Liver (tissue), 9 donors: ENCODE measurements around the gene GCDH. TPM values are rescaled to one million over a fixed set of nuclear protein-coding genes. Genes with fewer than 3 reads are reported as not detected.

ENCODE experiments used
- DNase-seq: peaks from one replicate; pipeline ENCODE4 v3.0.0-alpha.2; 2017; ENCODE audit warnings: low spot score
- H3K27ac ChIP-seq, 2 donors: one replicate each; pipeline ENCODE4 v1.7.0; 2013; ENCODE audit warnings: inconsistent platforms in 2 of 2, low read length in 2 of 2, control low read depth in 1 of 2, low read depth in 1 of 2, mild to moderate bottlenecking in 1 of 2
- H3K27me3 ChIP-seq, 4 donors: one replicate each; pipeline versions ENCODE4 v1.6.1 to v1.7.0; 2013; ENCODE audit warnings: low read length in 3 of 4, inconsistent platforms in 1 of 4, mild to moderate bottlenecking in 1 of 4, moderate library complexity in 1 of 4; ENCODE audit not compliant: control insufficient read depth in 4 of 4, insufficient read depth in 4 of 4
- H3K36me3 ChIP-seq, 4 donors: one replicate each; pipeline versions ENCODE4 v1.6.1 to v1.7.0; 2013; ENCODE audit warnings: low read length in 3 of 4, mild to moderate bottlenecking in 3 of 4, low read depth in 1 of 4, moderate library complexity in 1 of 4; ENCODE audit not compliant: control insufficient read depth in 4 of 4, insufficient read depth in 3 of 4
- H3K4me1 ChIP-seq, 4 donors: one replicate each; pipeline versions ENCODE4 v1.6.1 to v1.7.0; 2013; ENCODE audit warnings: low read length in 3 of 4, mild to moderate bottlenecking in 3 of 4, moderate library complexity in 1 of 4; ENCODE audit not compliant: control insufficient read depth in 4 of 4, insufficient read depth in 4 of 4
- H3K4me3 ChIP-seq, 3 donors: one replicate each; pipeline versions ENCODE4 v1.6.1 to v1.7.0; 2013; ENCODE audit warnings: low read length in 3 of 3, control low read depth in 1 of 3, low read depth in 1 of 3, mild to moderate bottlenecking in 1 of 3
- H3K9ac ChIP-seq, 2 donors: one replicate each; pipeline ENCODE4 v1.7.0; 2013; ENCODE audit warnings: low read length in 2 of 2, mild to moderate bottlenecking in 2 of 2, moderate library complexity in 2 of 2, control low read depth in 1 of 2, low read depth in 1 of 2
- H3K9me3 ChIP-seq, 4 donors: one replicate each; pipeline versions ENCODE4 v1.6.1 to v1.7.0; 2013; ENCODE audit warnings: low read length in 3 of 4; ENCODE audit not compliant: control insufficient read depth in 4 of 4
- FOXA1 ChIP-seq: IDR thresholded peaks from 2 replicates; pipeline ENCODE4 v1.6.1; 2016; ENCODE audit warnings: antibody characterized with exemption
- HNF4A ChIP-seq, 2 donors: conservative IDR thresholded peaks; 2 replicates each; pipeline ENCODE4 v1.6.1; 2016; ENCODE audit warnings: antibody characterized with exemption in 2 of 2, mild to moderate bottlenecking in 2 of 2
- HNF4G ChIP-seq: IDR thresholded peaks from 2 replicates; pipeline ENCODE4 v1.6.1; 2016; ENCODE audit warnings: antibody characterized with exemption
- JUND ChIP-seq, 2 donors: IDR thresholded peaks; 2 replicates each; pipeline ENCODE4 v1.6.1; 2016; ENCODE audit warnings: antibody characterized with exemption in 2 of 2
- NR2F2 ChIP-seq: IDR thresholded peaks from 2 replicates; pipeline ENCODE4 v1.6.1; 2016; ENCODE audit warnings: antibody characterized with exemption
- RAD21 ChIP-seq, 2 donors: IDR thresholded peaks; 2 replicates each; pipeline ENCODE4 v1.6.1; 2016; ENCODE audit warnings: antibody characterized with exemption in 2 of 2, mild to moderate bottlenecking in 2 of 2
- RXRA ChIP-seq, 2 donors: IDR thresholded peaks; 2 replicates each; pipeline ENCODE4 v1.6.1; 2017 to 2018; ENCODE audit warnings: antibody characterized with exemption in 2 of 2, mild to moderate bottlenecking in 1 of 2
- SP1 ChIP-seq: IDR thresholded peaks from 2 replicates; pipeline ENCODE4 v1.6.1; 2018; ENCODE audit warnings: antibody characterized with exemption, mild to moderate bottlenecking
- TAF1 ChIP-seq: conservative IDR thresholded peaks from 2 replicates; pipeline ENCODE4 v1.6.1; 2016; ENCODE audit warnings: antibody characterized with exemption, mild to moderate bottlenecking
- YY1 ChIP-seq: IDR thresholded peaks from 2 replicates; pipeline ENCODE4 v1.6.1; 2016; ENCODE audit warnings: antibody characterized with exemption, mild to moderate bottlenecking
- WGBS: extraction: QIAGEN DNeasy Blood & Tissue Kit; methylation state at CpG from one replicate; pipeline ENCODE4 v1.1.7; 2013; 5-methylcytosine and 5-hydroxymethylcytosine counted together
- polyA plus RNA-seq, 2 donors: library from polyadenylated mRNA; stranded (reverse) in 1 of 2; unstranded in 1 of 2; fragments of 200-250 nt in 1 of 2; fragments of >200 nt in 1 of 2; fragmentation: Nextera tagmentation in 1 of 2; extraction: Ambion mirVana in 1 of 2; gene quantifications; one replicate each; pipeline versions ENCODE4 v1.2.1 to v1.2.3, GENCODE V29; 2013 to 2015
- total RNA-seq, 2 donors: library from RNA; depleted of rRNA; stranded (reverse); fragments of >200 nt; gene quantifications; one replicate each; pipeline ENCODE4 v1.2.3, GENCODE V29; 2014
- TF ChIP-seq, protein P1 (sequence below): fragments of 150-350 bp; IDR thresholded peaks from 2 replicates; pipeline ENCODE4 v1.5.1; 2017; ENCODE audit warnings: improper control_type of control experiment, low read depth, low read length; ENCODE audit not compliant: missing input control
- TF ChIP-seq, protein P2 (sequence below): IDR thresholded peaks from 2 replicates; pipeline ENCODE4 v1.6.1; 2016; ENCODE audit warnings: antibody characterized with exemption, mild to moderate bottlenecking
- TF ChIP-seq, protein P3 (sequence below): IDR thresholded peaks from 2 replicates; pipeline ENCODE4 v1.6.1; 2016; ENCODE audit warnings: antibody characterized with exemption
- TF ChIP-seq, protein P4 (sequence below): IDR thresholded peaks from 2 replicates; pipeline ENCODE4 v1.6.1; 2016; ENCODE audit warnings: antibody characterized with exemption
- TF ChIP-seq, protein P5 (sequence below): IDR thresholded peaks from 2 replicates; pipeline ENCODE4 v1.6.1; 2016; ENCODE audit warnings: antibody characterized with exemption
- donor health status: healthy.
- donor health status: healthy.
- donor health status: healthy.
- donor health status: healthy.
- donor health status: healthy.

GCDH gene
- total and polyA plus RNA-seq, 4 donors: 65.8 to 118 (median 78.1) TPM

DNA sequence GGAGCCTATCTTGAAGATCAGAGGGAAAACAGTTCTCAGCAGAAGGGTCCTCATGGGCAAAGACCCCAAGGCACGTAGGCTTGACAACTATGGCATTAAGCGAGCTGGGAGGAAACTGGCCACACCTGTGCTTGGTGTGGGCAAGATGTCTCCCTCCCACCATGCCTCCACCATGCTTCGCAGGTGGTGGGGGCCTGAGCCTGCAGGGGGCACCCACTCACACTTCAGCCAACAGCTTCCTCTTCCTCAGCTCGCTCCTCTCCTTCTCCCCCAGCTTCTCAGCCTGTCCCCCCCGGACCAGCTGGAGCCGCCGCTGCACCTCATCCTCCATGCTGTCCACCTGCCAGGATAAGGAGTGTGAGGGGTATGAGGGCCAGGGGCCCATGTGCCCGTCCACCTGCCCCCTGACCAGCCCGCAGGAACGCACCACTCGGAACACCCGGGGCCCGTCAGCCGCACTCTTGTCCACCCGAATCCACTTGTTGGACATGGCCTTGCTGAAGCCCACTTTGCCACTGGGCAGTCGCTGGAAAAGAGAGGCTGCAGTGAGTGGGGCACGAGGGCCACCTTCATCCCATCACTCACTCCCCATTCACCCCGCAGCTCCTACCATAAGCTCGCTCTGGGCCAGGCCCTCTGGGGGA, 39.2 kb downstream of the GCDH start:
- Histone ChIP-seq H3K9me3 (no peaks in the 10 kb centered on the region), H3K4me1 (peaks cover 4 to 22% (median 13%) of the 10 kb centered on the region in 4 donors), H3K27me3 (no peaks in the 10 kb centered on the region), H3K27ac (no peak overlapping the region), H3K9ac (no peak overlapping the region), H3K36me3 (peaks cover 11 to 36% (median 24%) of the 10 kb centered on the region in 4 donors), H3K4me3 (no peak overlapping the region)
- 94% methylated on average over 19 of the region's 19 CpGs for WGBS
- no peak for TF ChIP-seq SP1
- no peak for DNase-seq

DNA sequence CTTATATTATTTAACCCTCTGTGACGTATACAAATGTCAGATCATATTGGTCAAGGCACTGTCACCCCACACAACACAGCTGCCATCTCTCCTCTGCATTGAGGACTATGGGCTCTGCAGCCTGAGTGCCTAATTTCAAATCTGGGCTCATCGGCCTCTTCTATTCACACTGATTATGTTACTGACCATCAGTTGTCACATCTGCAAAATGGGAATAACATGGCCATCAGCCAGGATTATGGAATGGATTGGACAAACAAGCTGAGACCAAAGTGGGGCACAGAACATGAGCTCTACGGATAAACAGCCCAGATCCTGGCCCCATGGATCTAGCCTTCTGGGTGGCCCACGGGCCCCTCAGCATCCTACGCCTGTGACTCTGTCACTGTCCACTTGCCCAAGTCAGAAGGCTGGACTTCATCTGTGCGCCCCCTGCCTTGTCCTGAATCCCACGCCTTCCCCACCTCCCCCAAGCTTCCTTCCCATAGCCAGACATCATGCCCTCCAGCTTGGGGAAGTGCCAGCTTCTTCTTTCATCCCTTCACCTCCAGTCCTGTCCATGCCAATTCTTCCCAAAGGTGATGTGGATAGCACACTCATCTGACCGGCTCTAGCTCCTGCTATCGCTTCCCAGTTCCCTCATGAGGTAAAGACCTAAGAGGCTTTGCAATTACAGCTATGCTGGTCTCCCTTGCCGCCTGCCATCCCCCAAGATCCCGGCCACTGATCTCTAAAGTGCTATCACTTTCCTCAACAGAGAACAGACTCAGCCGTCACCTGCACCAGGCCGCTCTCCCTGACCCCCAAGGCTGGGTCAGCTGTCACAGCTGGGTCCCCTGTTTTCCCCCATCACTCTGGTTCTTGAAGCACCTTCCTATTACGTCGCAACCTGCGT, 41.7 kb downstream of the GCDH start:
- Histone ChIP-seq H3K4me3 (peak overlapping the region; percentile 77 to 93 (median 91)), H3K27ac (no peak overlapping the region), H3K9me3 (no peaks in the 10 kb centered on the region), H3K9ac (peak overlapping the region; percentile 0 to 82), H3K36me3 (peaks cover 9 to 23% (median 15%) of the 10 kb centered on the region in 4 donors), H3K27me3 (no peaks in the 10 kb centered on the region), H3K4me1 (peaks cover 4 to 26% (median 19%) of the 10 kb centered on the region in 4 donors)
- DNase-seq: no peak
- no peak for TF ChIP-seq NR2F2
- no peak for TF ChIP-seq HNF4A (conservative IDR thresholded peaks at IDR 0.05)
- TF ChIP-seq JUND (IDR thresholded peaks at IDR 0.05): no peak
- TF ChIP-seq YY1: no peak
- TF ChIP-seq, protein P1, sequence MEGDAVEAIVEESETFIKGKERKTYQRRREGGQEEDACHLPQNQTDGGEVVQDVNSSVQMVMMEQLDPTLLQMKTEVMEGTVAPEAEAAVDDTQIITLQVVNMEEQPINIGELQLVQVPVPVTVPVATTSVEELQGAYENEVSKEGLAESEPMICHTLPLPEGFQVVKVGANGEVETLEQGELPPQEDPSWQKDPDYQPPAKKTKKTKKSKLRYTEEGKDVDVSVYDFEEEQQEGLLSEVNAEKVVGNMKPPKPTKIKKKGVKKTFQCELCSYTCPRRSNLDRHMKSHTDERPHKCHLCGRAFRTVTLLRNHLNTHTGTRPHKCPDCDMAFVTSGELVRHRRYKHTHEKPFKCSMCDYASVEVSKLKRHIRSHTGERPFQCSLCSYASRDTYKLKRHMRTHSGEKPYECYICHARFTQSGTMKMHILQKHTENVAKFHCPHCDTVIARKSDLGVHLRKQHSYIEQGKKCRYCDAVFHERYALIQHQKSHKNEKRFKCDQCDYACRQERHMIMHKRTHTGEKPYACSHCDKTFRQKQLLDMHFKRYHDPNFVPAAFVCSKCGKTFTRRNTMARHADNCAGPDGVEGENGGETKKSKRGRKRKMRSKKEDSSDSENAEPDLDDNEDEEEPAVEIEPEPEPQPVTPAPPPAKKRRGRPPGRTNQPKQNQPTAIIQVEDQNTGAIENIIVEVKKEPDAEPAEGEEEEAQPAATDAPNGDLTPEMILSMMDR: no peak
- TF ChIP-seq RAD21 (IDR thresholded peaks at IDR 0.05): no peak
- TF ChIP-seq, protein P2, sequence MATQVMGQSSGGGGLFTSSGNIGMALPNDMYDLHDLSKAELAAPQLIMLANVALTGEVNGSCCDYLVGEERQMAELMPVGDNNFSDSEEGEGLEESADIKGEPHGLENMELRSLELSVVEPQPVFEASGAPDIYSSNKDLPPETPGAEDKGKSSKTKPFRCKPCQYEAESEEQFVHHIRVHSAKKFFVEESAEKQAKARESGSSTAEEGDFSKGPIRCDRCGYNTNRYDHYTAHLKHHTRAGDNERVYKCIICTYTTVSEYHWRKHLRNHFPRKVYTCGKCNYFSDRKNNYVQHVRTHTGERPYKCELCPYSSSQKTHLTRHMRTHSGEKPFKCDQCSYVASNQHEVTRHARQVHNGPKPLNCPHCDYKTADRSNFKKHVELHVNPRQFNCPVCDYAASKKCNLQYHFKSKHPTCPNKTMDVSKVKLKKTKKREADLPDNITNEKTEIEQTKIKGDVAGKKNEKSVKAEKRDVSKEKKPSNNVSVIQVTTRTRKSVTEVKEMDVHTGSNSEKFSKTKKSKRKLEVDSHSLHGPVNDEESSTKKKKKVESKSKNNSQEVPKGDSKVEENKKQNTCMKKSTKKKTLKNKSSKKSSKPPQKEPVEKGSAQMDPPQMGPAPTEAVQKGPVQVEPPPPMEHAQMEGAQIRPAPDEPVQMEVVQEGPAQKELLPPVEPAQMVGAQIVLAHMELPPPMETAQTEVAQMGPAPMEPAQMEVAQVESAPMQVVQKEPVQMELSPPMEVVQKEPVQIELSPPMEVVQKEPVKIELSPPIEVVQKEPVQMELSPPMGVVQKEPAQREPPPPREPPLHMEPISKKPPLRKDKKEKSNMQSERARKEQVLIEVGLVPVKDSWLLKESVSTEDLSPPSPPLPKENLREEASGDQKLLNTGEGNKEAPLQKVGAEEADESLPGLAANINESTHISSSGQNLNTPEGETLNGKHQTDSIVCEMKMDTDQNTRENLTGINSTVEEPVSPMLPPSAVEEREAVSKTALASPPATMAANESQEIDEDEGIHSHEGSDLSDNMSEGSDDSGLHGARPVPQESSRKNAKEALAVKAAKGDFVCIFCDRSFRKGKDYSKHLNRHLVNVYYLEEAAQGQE: no peak
- TF ChIP-seq SP1: no peak
- no peak for TF ChIP-seq HNF4G
- no peak for TF ChIP-seq TAF1
- TF ChIP-seq FOXA1: no peak
- no peak for TF ChIP-seq RXRA (IDR thresholded peaks at IDR 0.05)
- TF ChIP-seq, protein P3, sequence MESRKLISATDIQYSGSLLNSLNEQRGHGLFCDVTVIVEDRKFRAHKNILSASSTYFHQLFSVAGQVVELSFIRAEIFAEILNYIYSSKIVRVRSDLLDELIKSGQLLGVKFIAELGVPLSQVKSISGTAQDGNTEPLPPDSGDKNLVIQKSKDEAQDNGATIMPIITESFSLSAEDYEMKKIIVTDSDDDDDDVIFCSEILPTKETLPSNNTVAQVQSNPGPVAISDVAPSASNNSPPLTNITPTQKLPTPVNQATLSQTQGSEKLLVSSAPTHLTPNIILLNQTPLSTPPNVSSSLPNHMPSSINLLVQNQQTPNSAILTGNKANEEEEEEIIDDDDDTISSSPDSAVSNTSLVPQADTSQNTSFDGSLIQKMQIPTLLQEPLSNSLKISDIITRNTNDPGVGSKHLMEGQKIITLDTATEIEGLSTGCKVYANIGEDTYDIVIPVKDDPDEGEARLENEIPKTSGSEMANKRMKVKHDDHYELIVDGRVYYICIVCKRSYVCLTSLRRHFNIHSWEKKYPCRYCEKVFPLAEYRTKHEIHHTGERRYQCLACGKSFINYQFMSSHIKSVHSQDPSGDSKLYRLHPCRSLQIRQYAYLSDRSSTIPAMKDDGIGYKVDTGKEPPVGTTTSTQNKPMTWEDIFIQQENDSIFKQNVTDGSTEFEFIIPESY: no peak
- TF ChIP-seq, protein P4, sequence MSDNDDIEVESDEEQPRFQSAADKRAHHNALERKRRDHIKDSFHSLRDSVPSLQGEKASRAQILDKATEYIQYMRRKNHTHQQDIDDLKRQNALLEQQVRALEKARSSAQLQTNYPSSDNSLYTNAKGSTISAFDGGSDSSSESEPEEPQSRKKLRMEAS: no peak
- TF ChIP-seq, protein P5, sequence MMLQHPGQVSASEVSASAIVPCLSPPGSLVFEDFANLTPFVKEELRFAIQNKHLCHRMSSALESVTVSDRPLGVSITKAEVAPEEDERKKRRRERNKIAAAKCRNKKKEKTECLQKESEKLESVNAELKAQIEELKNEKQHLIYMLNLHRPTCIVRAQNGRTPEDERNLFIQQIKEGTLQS: no peak
- WGBS: 32% methylated on average over 16 of the region's 16 CpGs
